ENCODE results near the gene TP53BP2.
A peak's percentile ranks its signal among the peaks of the same experiment; 100 is the strongest.

The TP53BP2 gene

GRCh38 chr1:223796210-223796609 is 49.5 kb downstream of the TP53BP2 start:
- no peak for DNase-seq (ENCODE audit: low read depth in 2 of 2)

DNA sequence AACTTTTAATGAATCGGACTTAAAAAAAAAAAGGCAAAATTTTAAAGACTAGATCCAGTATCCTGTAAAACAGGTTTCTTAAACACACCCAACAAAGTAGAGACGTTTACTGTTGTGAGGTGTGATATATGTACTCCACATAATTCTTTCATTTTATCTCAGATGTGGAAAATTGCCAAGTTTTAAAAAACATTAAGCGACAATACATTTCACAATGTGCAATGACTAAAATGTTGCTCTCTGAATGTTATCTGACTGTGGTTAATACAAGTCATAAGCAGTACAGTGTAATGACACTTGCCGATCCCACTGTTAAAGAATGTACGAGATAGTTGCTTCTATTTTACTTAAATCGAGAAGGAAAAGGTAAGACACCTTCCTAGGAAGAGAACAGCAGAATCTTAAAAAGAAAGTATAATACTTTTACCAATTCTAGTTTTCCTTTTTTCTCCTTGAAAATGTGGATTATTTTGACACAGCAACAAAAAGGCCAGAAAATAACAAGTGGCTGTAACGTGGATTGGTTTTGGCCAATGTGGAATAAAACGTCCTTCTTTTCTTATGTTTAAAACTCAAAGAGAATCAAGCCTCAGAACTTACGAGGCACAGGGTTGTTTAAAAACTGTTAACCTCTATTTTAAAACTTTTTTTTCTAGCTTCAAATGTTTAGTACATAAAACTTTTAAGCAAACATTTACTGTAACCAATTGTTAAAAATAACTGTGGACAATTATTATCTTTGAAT is 51.4 kb downstream of the TP53BP2 start:
- DNase-seq (ENCODE audit: low read depth in 2 of 2): no peak

GRCh38 chr1:223793716-223794115 is 52.0 kb downstream of the TP53BP2 start:
- no peak for DNase-seq (ENCODE audit: low read depth in 2 of 2)

DNA sequence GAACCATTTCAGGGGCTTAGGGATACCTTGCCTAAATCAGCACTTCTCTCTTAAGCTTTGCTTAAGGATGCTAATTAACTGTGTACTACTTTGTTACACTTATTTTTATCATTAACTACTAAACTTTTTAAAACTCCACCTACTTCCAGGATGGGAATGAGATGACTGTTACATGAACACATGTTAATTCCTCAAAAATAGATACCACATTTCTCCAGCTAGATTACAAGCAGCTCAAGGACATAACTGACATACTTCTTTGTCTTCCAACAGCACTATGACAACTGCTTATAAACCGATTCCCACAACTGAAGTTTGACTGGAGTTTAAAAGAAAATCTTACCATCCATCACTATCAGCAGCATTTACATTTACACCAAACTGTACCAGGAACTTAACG is 53.7 kb downstream of the TP53BP2 start:
- DNase-seq (ENCODE audit: low read depth in 2 of 2): no peak

DNA sequence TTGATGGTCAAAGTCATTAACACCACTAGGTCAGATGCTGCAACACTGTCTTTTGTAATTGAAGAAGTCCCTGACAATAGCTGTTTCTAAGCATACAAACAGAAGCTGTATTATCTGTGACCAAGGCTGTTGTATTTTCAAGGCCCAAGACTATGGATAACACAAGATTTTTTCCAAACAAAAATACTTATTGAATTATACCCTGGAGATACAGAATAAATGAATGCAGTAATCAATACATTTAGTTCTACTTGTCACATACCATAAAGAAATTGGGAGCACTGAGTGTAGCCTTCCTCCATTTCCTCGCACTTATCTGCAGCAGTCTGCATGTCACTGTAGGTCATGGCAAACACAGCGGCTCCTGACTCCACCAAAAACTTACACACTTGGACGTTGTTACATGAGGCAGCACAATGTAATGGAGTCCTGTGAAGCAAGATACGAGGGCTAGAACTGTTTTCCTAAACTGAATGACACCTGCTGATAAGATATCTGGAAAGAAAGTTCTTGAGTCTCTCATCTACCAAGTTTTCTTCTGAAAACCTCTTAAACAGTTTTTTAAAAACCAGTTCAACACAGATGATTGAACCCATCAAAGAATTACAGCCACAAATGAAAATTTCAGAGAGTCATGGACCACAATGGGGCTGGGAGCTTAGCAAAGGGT is 56.9 kb downstream of the TP53BP2 start:
- no peak for DNase-seq (ENCODE audit: low read depth in 2 of 2)

- DNase-seq (ENCODE audit: low read depth in 2 of 2): no peak
Measured at GRCh38 chr1:223785808-223786207, 59.9 kb downstream of the TP53BP2 start.

GRCh38 chr1:223784541-223784940 is 61.2 kb downstream of the TP53BP2 start:
- no peak for DNase-seq (ENCODE audit: low read depth in 2 of 2)

GRCh38 chr1:223783676-223784075 is 62.1 kb downstream of the TP53BP2 start:
- DNase-seq (ENCODE audit: low read depth in 2 of 2): no peak

GRCh38 chr1:223780949-223781348 is 64.8 kb downstream of the TP53BP2 start:
- DNase-seq (ENCODE audit: low read depth in 2 of 2): no peak

GRCh38 chr1:223780318-223780717 is 65.4 kb downstream of the TP53BP2 start:
- DNase-seq (ENCODE audit: low read depth in 2 of 2): no peak

DNA sequence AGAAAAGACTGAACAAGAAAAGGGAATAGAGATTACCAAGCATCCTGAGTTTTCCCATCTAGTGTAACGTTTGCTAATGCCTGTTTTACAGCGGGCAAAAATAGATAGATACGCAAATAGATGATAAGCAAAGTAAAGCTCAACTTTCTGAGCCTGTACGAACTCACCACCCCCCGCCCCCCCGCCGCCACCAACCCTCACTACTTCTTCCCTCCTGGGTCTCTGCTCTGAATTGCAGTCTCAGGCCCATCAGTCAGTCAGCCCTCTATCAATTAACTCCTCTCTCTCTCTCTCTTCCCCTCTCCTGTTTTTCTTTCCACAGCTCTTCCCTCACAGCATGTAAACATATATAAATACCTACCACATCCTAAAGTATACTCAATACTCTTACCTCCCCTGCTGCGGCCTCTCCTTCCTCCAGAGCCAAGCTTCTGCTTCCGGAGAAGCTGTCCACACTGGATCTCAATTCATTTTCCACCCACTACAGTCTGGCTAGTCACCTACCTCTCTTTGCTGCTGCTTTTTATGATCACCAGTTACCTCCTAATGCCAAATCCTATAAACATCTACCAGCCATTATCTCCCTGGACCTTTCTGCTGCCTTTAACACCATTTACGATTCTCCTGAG is 68.8 kb downstream of the TP53BP2 start:
- DNase-seq (ENCODE audit: low read depth in 2 of 2): no peak

DNA sequence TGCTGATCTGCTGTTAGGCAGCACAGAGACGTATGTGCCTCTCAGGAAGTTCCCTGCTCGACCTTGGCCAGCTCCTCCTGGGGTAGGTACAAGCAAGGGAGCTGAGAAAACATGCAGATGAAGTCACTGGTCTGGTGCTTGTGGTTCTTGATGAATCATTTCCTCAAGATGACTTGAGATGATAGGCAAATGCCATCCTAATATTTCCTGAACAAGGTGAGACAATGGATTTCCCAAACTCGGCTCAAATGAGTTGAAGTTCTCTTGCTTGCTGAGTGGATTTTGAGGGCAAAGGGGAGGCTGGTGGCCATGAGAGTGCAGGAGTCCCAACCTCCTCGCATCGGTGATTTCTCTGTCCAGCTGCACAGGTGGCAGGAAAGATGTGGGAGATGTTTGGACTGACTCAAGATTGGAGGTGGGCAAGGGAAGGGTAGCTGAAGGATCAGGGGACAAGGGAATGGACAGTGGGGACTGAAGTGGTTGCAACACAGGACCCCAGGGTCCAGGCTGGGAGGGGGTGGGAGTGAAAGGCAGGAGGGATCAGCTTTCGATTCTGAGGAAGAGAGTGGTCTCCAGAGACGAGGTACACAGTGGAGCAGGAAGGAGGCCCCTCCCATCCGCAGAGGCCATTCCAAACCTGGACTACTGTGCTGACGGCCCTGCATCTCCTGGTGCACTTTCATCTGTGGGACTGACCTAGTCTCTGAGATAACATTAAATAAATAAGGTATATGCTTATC is 69.5 kb downstream of the TP53BP2 start:
- DNase-seq (ENCODE audit: low read depth in 2 of 2): peak; percentile 22 to 28

GRCh38 chr1:223775711-223776074 is 70.1 kb downstream of the TP53BP2 start:
- DNase-seq (ENCODE audit: low read depth in 2 of 2): no peak

DNA sequence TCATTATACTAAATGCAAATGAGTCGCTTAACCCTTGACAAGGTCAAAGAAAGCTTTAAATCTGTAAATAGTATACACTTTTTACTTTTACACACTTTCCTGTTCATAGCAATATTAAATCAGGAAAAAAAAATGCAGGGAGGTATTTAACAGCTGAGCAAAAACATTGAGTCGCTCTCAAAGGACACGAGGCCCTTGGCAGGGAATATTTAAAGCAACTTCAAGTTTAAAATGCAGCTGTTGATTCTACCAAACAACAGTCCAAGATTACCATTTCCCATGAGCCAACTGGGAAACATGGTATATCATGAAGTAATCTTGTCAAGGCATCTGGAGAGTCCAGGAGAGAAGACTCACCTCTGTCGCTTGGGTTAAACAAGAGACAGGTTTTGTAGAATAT is 70.7 kb downstream of the TP53BP2 start:
- no peak for DNase-seq (ENCODE audit: low read depth in 2 of 2)

GRCh38 chr1:223774134-223774814 is 71.5 kb downstream of the TP53BP2 start:
- DNase-seq (ENCODE audit: low read depth in 2 of 2): no peak

- DNase-seq (ENCODE audit: low read depth in 2 of 2): no peak
Measured at GRCh38 chr1:223772771-223773160, 73.0 kb downstream of the TP53BP2 start.

- DNase-seq (ENCODE audit: low read depth in 2 of 2): no peak
Measured at GRCh38 chr1:223771814-223772770, 73.7 kb downstream of the TP53BP2 start.

- DNase-seq (ENCODE audit: low read depth in 2 of 2): no peak
Measured at GRCh38 chr1:223771469-223771813, 74.3 kb downstream of the TP53BP2 start.

DNA sequence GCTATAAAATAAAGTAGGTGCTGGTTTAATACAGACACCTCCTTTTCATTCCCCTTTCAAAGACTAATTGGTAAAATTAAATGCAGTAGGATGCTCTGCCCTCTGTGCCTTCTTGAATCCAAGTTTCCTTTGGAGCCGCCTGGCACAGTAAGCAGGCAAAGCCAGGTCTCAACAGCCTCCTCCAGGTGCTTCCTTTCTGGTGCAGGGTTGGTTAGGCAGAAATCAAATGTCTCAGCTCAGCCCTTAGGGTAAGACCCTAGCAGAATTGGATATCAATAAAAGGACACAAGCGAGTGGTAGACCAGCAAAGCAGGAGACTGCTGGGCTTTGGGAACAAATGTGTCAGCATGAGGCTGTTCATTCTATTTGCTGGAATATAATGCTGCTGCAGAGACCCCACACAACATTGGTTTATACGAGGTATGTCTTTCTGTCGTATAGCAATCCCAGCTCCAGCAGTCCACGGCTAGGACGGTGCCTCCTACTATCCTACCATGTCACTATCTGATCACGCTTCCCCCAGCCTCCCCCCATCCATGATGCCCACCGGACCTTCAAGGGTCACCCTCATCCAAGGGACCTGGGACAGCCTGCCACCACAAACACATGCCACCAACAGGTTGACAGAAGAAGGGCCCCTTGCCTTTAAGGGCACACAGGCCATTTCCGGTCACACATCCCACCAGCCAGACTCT is 75.0 kb downstream of the TP53BP2 start:
- DNase-seq (ENCODE audit: low read depth in 2 of 2): no peak

DNA sequence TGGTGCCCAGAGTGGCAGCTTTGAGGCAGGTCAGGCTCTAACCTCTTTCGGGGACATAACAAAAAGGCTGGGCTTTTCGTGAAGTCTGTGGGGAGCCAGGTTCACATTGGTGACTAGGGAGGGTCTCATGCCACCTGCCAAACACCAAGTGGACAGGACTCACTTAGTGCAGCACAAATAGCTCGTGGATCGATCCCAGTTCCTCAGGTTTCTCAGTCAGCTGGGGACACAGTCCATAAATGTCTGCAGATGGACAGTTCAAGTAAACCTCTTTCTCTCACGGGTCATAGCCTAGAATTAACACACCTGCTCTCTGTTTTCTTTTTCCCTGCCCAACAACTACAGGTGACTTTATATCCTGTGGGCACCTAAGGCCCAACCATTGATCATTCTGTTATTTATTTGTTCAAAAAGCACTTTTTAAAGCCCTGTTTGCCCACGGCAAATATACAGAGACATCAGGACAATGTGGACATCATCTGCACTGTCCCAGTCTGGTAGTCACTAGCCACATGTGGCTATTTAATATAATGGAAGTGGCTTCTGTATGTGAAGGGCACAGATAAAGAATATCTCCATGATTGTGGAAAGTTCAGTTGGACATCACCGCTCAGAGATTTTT is 79.9 kb downstream of the TP53BP2 start:
- DNase-seq (ENCODE audit: low read depth in 2 of 2): no peak

All from stimulated activated CD8-positive, alpha-beta memory T cell treated with anti-CD3 and anti-CD28 coated beads, Interleukin-2, amount 100 ng/mL, for 48 hours (primary cell).